CD4-positive, alpha-beta T cell treated with Interferon gamma for 1 hour (primary cell): ENCODE measurements around the gene POU3F2.

Experiments used
- DNase-seq: peaks from one replicate; pipeline ENCODE4 v3.0.0-alpha.2; 2020

POU3F2 gene

GRCh38 chr6:98831057-98831958 is 3.1 kb upstream of the POU3F2 start:
- no peak for DNase-seq

- DNase-seq: no peak
Measured at GRCh38 chr6:98831959-98832283, 2.5 kb upstream of the POU3F2 start.

GRCh38 chr6:98832284-98833056 is 1.9 kb upstream of the POU3F2 start:
- DNase-seq: no peak

- no peak for DNase-seq
Measured at GRCh38 chr6:98833057-98833306, 1.4 kb upstream of the POU3F2 start.

- DNase-seq: no peak
Measured at GRCh38 chr6:98833307-98834059, 891 bp upstream of the POU3F2 start.

- no peak for DNase-seq
Measured at GRCh38 chr6:98835149-98836024, 1.0 kb downstream of the POU3F2 start.

GRCh38 chr6:98836025-98836961 is 1.9 kb downstream of the POU3F2 start:
- no peak for DNase-seq

GRCh38 chr6:98836962-98837944 is 2.9 kb downstream of the POU3F2 start:
- no peak for DNase-seq

GRCh38 chr6:98838032-98838431 is 3.7 kb downstream of the POU3F2 start:
- no peak for DNase-seq

- no peak for DNase-seq
Measured at GRCh38 chr6:98838975-98839374, 4.6 kb downstream of the POU3F2 start.

GRCh38 chr6:98839781-98840361 is 5.5 kb downstream of the POU3F2 start:
- no peak for DNase-seq

GRCh38 chr6:98840385-98840784 is 6.0 kb downstream of the POU3F2 start:
- no peak for DNase-seq

GRCh38 chr6:98840996-98841513 is 6.7 kb downstream of the POU3F2 start:
- no peak for DNase-seq

- DNase-seq: no peak
Measured at GRCh38 chr6:98841621-98842341, 7.4 kb downstream of the POU3F2 start.

GRCh38 chr6:98842342-98843180 is 8.2 kb downstream of the POU3F2 start:
- no peak for DNase-seq

GRCh38 chr6:98843271-98844243 is 9.2 kb downstream of the POU3F2 start:
- DNase-seq: no peak
